ENCODE measurements around the gene HHAT. TPM values are rescaled to one million over a fixed set of nuclear protein-coding genes. Genes with fewer than 3 reads are reported as not detected.
"Not testable (repeated sequence)": the region's sequence is repeated elsewhere in the genome, so short reads cannot be mapped to it uniquely, and the experiment has no call there.

HHAT gene
- total RNA-seq, 1 donor from 2014 or later = 1.8 TPM

GRCh38 chr1:210412240-210412639, 83.5 kb downstream of the HHAT start:
- ATAC-seq = no peak
- DNase-seq (ENCODE audit: missing footprints) = no peak
- intact Hi-C loops (cut with DNase I) = no loop called here

- ATAC-seq = no peak
- intact Hi-C loops (cut with DNase I) = no loop called here
These were observed 85.2 kb downstream of the HHAT start for GRCh38 chr1:210413951-210414350.

GRCh38 chr1:210415846-210416448, 87.2 kb downstream of the HHAT start:
- ATAC-seq (no peak), DNase-seq (ENCODE audit: missing footprints) (no peak)
- intact Hi-C loops (cut with DNase I) = no loop called here

More at GRCh38 chr1:210413951-210414350, 85.2 kb downstream of the HHAT start:
- DNase-seq (ENCODE audit: missing footprints) = no peak

GRCh38 chr1:210416681-210417080, 88.0 kb downstream of the HHAT start:
- DNase-seq (ENCODE audit: missing footprints) = no peak
- no peak for ATAC-seq
- intact Hi-C loops (cut with DNase I) = no loop called here

GRCh38 chr1:210417881-210418280, 89.2 kb downstream of the HHAT start:
- no peak for DNase-seq (ENCODE audit: missing footprints)
- no peak for ATAC-seq
- intact Hi-C loops (cut with DNase I) = no loop called here

DNA sequence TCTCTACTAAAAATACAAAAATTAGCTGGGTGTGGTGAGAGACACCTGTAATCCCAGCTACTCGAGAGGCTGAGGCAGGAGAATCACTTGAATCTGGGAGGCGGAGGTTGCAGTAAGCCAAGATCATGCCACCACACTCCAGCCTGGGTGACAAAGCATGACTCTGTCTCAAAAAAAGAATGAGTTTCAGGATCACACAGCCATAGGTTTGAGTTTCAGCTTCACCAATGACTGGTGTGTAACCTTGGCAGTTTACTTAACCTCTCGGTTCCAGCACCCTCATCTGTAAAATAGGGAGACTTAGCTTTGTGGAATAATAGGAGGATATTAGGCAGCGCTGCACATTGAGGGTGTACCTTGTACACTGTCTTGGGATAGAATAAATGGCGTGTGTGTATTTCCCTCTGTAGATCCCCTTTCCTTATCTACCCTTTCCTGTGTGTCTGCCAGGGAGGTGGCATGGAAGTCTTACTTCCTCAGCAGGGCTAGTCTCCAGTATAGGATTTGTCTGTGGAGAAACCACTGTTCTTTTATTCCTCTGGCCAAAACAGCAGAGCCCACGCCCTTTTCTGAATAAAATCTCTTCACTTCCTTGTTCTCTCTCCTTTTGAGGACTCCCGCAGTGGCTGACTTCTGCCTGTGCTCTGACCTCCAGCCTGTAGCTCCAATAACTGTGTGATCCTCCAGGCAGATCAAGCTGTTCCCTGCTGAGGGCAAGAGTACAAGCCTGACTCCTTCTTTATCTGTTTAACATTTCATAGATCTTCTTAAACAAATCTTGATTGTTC, 90.4 kb downstream of the HHAT start:
- intact Hi-C loops (cut with DNase I) = no loop called here
- no peak for ATAC-seq
- no peak for DNase-seq (ENCODE audit: missing footprints)

- intact Hi-C loops (cut with DNase I); ATAC-seq: not testable (repeated sequence)
These were observed 98.0 kb downstream of the HHAT start for GRCh38 chr1:210426696-210427095.

DNA sequence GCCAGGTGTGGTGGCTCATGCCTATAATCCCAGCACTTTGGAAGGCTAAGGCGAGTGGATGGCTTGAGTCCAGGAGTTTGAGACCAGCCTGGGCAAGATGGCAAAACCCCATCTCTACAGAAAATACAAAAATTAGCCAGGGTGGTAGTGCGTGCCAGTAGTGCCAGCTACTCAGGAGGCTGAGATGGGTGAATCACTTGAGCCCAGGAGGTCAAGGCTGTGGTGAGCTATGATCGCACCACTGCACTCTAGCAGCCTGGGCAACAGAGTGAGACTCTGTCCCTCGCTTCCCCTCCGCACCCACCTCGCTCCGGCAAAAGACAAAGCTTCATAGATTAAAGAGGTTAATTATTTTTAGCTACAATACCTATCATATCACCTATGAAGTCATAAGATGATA, 100.0 kb downstream of the HHAT start:
- ATAC-seq (no peak), DNase-seq (ENCODE audit: missing footprints) (no peak)
- intact Hi-C loops (cut with DNase I) = no loop called here

More at GRCh38 chr1:210426696-210427095, 98.0 kb downstream of the HHAT start:
- not testable (repeated sequence) for DNase-seq (ENCODE audit: missing footprints)

DNA sequence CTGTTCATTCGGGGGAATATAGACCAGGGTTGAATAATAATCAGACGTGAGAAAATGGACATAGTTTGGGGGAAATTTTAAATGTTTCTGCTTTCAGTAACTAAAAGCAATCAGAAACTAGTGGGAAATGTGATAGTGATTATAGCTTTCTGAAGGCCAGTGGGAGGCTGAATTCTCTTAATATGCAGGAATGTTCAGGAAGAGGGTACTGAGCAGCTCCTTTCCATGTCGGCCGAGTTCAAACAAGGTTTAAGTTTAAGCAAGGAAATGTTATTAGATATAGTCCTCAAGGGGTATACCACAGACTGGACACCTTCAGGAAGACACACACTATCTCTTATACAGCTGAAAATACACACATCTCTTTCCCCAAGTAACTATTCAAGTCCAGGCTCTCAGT, 105.5 kb downstream of the HHAT start:
- ATAC-seq (no peak), DNase-seq (ENCODE audit: missing footprints) (no peak)
- intact Hi-C loops (cut with DNase I) = no loop called here

DNA sequence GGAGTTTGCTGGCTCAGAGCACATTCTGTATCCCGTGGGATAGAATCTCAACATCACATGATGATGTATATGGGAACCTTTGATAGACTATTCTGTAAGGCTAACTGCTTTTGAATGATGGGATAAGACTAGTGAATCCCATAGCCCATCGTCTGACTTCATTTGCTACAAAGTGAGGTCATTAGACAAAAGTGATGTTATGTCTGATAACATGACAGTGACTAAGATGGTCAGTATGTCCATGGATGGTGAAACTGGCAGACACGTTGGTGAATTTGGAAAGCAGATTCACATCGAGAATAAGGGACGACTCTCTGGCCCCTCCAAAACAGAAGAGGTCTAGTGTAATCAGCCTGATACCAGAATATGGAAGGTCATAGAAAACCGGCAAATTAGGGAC, 108.4 kb downstream of the HHAT start:
- ATAC-seq = no peak

DNA sequence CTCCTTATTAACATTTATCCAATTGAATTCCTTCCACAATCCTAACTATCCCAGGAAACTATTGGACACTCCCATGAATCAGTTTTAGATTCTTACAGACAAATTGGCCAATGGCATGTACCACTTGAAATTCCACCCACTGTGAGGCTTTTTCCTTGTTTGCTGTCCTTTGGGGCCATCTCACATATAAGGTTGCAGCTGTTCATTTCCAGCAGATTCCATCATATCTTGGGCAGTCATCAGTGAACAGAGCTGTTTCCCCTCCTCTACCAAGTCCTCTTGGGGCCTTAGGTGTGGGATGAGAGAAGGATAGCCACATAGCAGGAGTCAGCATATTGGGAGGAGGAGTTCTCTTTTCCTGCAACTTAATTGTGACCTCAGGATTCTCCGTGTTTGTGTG, 109.1 kb downstream of the HHAT start:
- DNase-seq (ENCODE audit: missing footprints) (no peak), ATAC-seq (no peak)
- intact Hi-C loops (cut with DNase I) = no loop called here

More for the DNA sequence above, 108.4 kb downstream of the HHAT start:
- intact Hi-C loops (cut with DNase I) = no loop called here
- DNase-seq (ENCODE audit: missing footprints) = no peak

GRCh38 chr1:210438928-210439841, 110.5 kb downstream of the HHAT start:
- DNase-seq (ENCODE audit: missing footprints) (no peak), ATAC-seq (no peak)
- intact Hi-C loops (cut with DNase I) = no loop called here

GRCh38 chr1:210440081-210440480, 111.4 kb downstream of the HHAT start:
- DNase-seq (ENCODE audit: missing footprints) (no peak), ATAC-seq (no peak)
- intact Hi-C loops (cut with DNase I) = no loop called here

DNA sequence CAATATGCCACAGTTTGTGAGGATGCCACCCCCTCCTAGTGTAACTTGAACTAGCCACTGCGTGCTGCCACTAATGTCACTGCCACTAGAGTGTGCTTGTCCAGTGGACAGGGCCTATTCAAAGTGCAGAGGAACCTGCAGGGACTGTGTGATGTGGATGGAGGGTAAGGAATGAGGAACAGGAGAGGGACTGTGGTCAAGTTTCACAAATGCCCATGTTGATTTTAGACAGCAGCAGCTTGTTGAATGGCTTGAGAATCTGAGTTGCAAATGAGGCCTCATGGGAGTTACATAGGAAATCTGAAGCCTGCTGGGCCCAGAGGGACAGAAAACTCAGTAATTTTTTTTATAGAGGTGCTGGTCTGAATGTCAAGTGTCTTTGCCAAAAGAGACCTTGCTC, 112.3 kb downstream of the HHAT start:
- intact Hi-C loops (cut with DNase I) = no loop called here
- DNase-seq (ENCODE audit: missing footprints) (no peak), ATAC-seq (no peak)

- intact Hi-C loops (cut with DNase I) = loop anchor here (5.0 kb wide), 1 partner anchor 137 kb away; no protein-coding TSS in a partner anchor
- ATAC-seq = no peak
- no peak for DNase-seq (ENCODE audit: missing footprints)
These were observed 116.8 kb downstream of the HHAT start for GRCh38 chr1:210445485-210445884.

DNA sequence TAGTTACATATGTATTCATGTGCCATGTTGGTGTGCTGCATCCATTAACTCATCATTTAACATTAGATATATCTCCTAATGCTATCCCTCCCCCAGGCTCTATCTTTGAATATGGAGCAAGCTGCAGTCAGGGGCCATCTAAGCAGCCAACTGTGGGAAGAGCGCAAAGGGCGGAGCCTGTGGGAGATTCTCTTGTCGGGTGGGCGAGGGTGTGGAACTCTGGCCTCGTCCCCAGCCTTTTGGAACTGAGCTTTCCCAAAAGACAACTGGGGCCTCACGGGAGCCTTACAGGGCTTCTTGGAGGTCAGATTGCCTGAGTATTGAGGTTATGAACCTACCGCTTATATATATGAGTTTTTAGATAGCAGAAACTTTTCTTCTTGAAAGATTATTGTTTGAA, 117.2 kb downstream of the HHAT start:
- ATAC-seq (no peak), DNase-seq (ENCODE audit: missing footprints) (no peak)
- intact Hi-C loops (cut with DNase I) = loop anchor here (5.0 kb wide), 1 partner anchor 136 kb away; no protein-coding TSS in a partner anchor

- DNase-seq (ENCODE audit: missing footprints) (no peak), ATAC-seq (no peak)
- intact Hi-C loops (cut with DNase I) = loop anchor here (5.0 kb wide), 1 partner anchor 136 kb away; no protein-coding TSS in a partner anchor
These were observed 117.8 kb downstream of the HHAT start for GRCh38 chr1:210446479-210446878.

- intact Hi-C loops (cut with DNase I) = loop anchor here (1.0 to 5.0 kb wide), 2 partner anchors 135 to 687 kb away; partner anchors contain the start of gene KCNH1
- no peak for ATAC-seq
- no peak for DNase-seq (ENCODE audit: missing footprints)
These were observed 118.9 kb downstream of the HHAT start for GRCh38 chr1:210447456-210448057.

Data from Right ventricle myocardium inferior (tissue), 1 donor.